CD4-positive, alpha-beta T cell (primary cell): Measurements from ENCODE around the gene MS4A10. TPM values are rescaled to one million over a fixed set of nuclear protein-coding genes. Genes with fewer than 3 reads are reported as not detected.

Experiments used
- ATAC-seq: fragments of 200-7000 bp; cut with Tn5 transposase; one replicate; pipeline ENCODE4 v1.10.0; 2022; ENCODE audit warnings: mild to moderate bottlenecking; ENCODE audit not compliant: poor library complexity
- CTCF ChIA-PET: fragments of 350-600 bp; sonication (Branson Sonifier 250); formaldehyde crosslinking; loops from one replicate; lab custom pipeline; 2021; ENCODE audit warnings: antibody characterized with exemption, inconsistent platforms; lab: Charles Lee
- POLR2A ChIA-PET: fragments of 350-600 bp; sonication (Branson Sonifier 250); formaldehyde crosslinking; loops from one replicate; lab custom pipeline; 2021; ENCODE audit warnings: antibody characterized with exemption, inconsistent platforms; lab: Charles Lee
- DNase-seq, 14 experiments: peaks; one replicate each; pipeline ENCODE4 v3.0.0-alpha.2; 2013 to 2020; ENCODE audit warnings: mixed read lengths in 2 of 14
- H3K27ac ChIP-seq, 2 donors: one replicate each; pipeline versions ENCODE4 v1.5.1 to v1.7.0; 2013; ENCODE audit warnings: low read length in 2 of 2, low read depth in 1 of 2, mild to moderate bottlenecking in 1 of 2
- H3K27me3 ChIP-seq, 2 experiments: 1 replicate in 1 of 2; 2 replicates in 1 of 2; pipeline versions ENCODE4 v1.6.1 to v1.7.0; 2013; ENCODE audit warnings: low read length in 2 of 2, control low read depth in 1 of 2, mild to moderate bottlenecking in 1 of 2, moderate library complexity in 1 of 2; ENCODE audit not compliant: insufficient read depth in 2 of 2, control insufficient read depth in 1 of 2
- H3K36me3 ChIP-seq: one replicate; pipeline ENCODE4 v1.6.1; 2013; ENCODE audit warnings: low read length, control low read depth; ENCODE audit not compliant: insufficient read depth
- H3K4me1 ChIP-seq: one replicate; pipeline ENCODE4 v1.6.1; 2013; ENCODE audit warnings: low read length, control low read depth; ENCODE audit not compliant: insufficient read depth
- H3K4me3 ChIP-seq: one replicate; pipeline ENCODE4 v1.5.1; 2013; ENCODE audit warnings: mild to moderate bottlenecking, low read length, moderate library complexity
- H3K9me3 ChIP-seq, 2 experiments: 1 replicate in 1 of 2; 2 replicates in 1 of 2; pipeline versions ENCODE4 v1.6.1 to v1.7.0; 2013; ENCODE audit warnings: low read length in 2 of 2, mild to moderate bottlenecking in 2 of 2, control low read depth in 1 of 2, moderate library complexity in 1 of 2; ENCODE audit not compliant: control insufficient read depth in 1 of 2, insufficient read depth in 1 of 2
- H3K27ac Mint-ChIP-seq: one replicate; pipeline ENCODE4 v1.8.0; 2020; ENCODE audit warnings: mixed read lengths
- H3K27me3 Mint-ChIP-seq: one replicate; pipeline ENCODE4 v1.8.0; 2021; ENCODE audit warnings: mixed read lengths
- H3K36me3 Mint-ChIP-seq: one replicate; pipeline ENCODE4 v1.8.0; 2021; ENCODE audit warnings: low read depth, mixed read lengths
- H3K4me1 Mint-ChIP-seq: one replicate; pipeline ENCODE4 v1.8.0; 2021; ENCODE audit warnings: low read depth, mixed read lengths
- H3K4me3 Mint-ChIP-seq: one replicate; pipeline ENCODE4 v1.8.0; 2020; ENCODE audit warnings: mild to moderate bottlenecking, mixed read lengths
- H3K9me3 Mint-ChIP-seq: one replicate; pipeline ENCODE4 v1.8.0; 2020; ENCODE audit warnings: mixed read lengths
- intact Hi-C, 2 experiments: fragments of 100-400 bp; cut with DNase I in 1 of 2; cut with micrococcal nuclease in 1 of 2; formaldehyde crosslinking; loops; one replicate each; pipeline versions ENCODE4 v1.15.1 to v1.9.0; 2023 to 2025; cut with DNase I, micrococcal nuclease
- total RNA-seq, 174 experiments: library from RNA in 2 of 174; stranded (reverse) in 2 of 174; gene quantifications; one replicate each; pipeline ENCODE4 v1.2.3 and lab custom pipeline; 2021 to 2026
- TF ChIP-seq, protein P1 (sequence below): fragments of 200-600 bp; IDR thresholded peaks from one replicate; pipeline ENCODE4 v1.8.0; 2022; ENCODE audit warnings: antibody characterized with exemption, mild to moderate bottlenecking

The MS4A10 gene
- total RNA-seq, 2 experiments from 2014 or later: not detected

GRCh38 chr11:60761436-60762190 lies 23.5 kb upstream of the MS4A10 start:
- Histone ChIP-seq H3K27ac (no peak overlapping the region), H3K4me1 (no peaks in the 10 kb centered on the region), H3K4me3 (no peak overlapping the region), H3K9me3 (no peaks in the 10 kb centered on the region), H3K36me3 (no peaks in the 10 kb centered on the region), H3K27me3 (peaks cover 4 to 20% of the 10 kb centered on the region in 2 experiments)
- POLR2A ChIA-PET: no interaction called here
- H3K27ac Mint-ChIP-seq: no peak overlapping the region
- TF ChIP-seq, protein P1, sequence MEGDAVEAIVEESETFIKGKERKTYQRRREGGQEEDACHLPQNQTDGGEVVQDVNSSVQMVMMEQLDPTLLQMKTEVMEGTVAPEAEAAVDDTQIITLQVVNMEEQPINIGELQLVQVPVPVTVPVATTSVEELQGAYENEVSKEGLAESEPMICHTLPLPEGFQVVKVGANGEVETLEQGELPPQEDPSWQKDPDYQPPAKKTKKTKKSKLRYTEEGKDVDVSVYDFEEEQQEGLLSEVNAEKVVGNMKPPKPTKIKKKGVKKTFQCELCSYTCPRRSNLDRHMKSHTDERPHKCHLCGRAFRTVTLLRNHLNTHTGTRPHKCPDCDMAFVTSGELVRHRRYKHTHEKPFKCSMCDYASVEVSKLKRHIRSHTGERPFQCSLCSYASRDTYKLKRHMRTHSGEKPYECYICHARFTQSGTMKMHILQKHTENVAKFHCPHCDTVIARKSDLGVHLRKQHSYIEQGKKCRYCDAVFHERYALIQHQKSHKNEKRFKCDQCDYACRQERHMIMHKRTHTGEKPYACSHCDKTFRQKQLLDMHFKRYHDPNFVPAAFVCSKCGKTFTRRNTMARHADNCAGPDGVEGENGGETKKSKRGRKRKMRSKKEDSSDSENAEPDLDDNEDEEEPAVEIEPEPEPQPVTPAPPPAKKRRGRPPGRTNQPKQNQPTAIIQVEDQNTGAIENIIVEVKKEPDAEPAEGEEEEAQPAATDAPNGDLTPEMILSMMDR: no peak
- ATAC-seq: no peak
- DNase-seq: no peak
- peaks cover 77% of the 10 kb centered on the region for H3K27me3 Mint-ChIP-seq
- CTCF ChIA-PET: no interaction called here
- H3K36me3 Mint-ChIP-seq: no peaks in the 10 kb centered on the region
- no peak overlapping the region for H3K4me3 Mint-ChIP-seq
- intact Hi-C loops: no loop called here
- no peaks in the 10 kb centered on the region for H3K9me3 Mint-ChIP-seq
- no peaks in the 10 kb centered on the region for H3K4me1 Mint-ChIP-seq

- no peaks in the 10 kb centered on the region for H3K4me1 ChIP-seq
- H3K27ac Mint-ChIP-seq: no peak overlapping the region
- peaks cover 70% of the 10 kb centered on the region for H3K27me3 Mint-ChIP-seq
- H3K27ac ChIP-seq: no peak overlapping the region
- no peaks in the 10 kb centered on the region for H3K9me3 Mint-ChIP-seq
- H3K4me3 Mint-ChIP-seq: no peak overlapping the region
- intact Hi-C loops: no loop called here
- CTCF ChIA-PET: interaction anchor here (0.9 kb wide), 1 partner anchor 12 kb away, joined by 3 read pairs; no protein-coding TSS in a partner anchor
- DNase-seq (peak in 1 of 14 experiments; percentile 2), ATAC-seq (no peak)
- no peaks in the 10 kb centered on the region for H3K36me3 ChIP-seq
- POLR2A ChIA-PET: no interaction called here
- no peak overlapping the region for H3K4me3 ChIP-seq
- H3K9me3 ChIP-seq: peaks cover 0 to 4% of the 10 kb centered on the region in 2 experiments
- H3K36me3 Mint-ChIP-seq: no peaks in the 10 kb centered on the region
- H3K4me1 Mint-ChIP-seq: no peaks in the 10 kb centered on the region
- H3K27me3 ChIP-seq: peaks cover 2 to 10% of the 10 kb centered on the region in 2 experiments
- TF ChIP-seq, protein P1: no peak
These were observed 22.1 kb upstream of the MS4A10 start for GRCh38 chr11:60762851-60763691.

GRCh38 chr11:60763692-60764369 lies 21.3 kb upstream of the MS4A10 start:
- DNase-seq (peak in 1 of 14 experiments; percentile 20), ATAC-seq (no peak)
- Mint-ChIP-seq H3K27ac (no peak overlapping the region), H3K4me1 (no peaks in the 10 kb centered on the region), H3K27me3 (peaks cover 63% of the 10 kb centered on the region), H3K9me3 (no peaks in the 10 kb centered on the region), H3K4me3 (no peak overlapping the region), H3K36me3 (no peaks in the 10 kb centered on the region)
- TF ChIP-seq, protein P1: no peak
- Histone ChIP-seq H3K9me3 (peaks cover 0 to 4% of the 10 kb centered on the region in 2 experiments), H3K27ac (no peak overlapping the region), H3K27me3 (peaks cover 2 to 10% of the 10 kb centered on the region in 2 experiments), H3K4me1 (no peaks in the 10 kb centered on the region), H3K36me3 (no peaks in the 10 kb centered on the region), H3K4me3 (no peak overlapping the region)
- POLR2A ChIA-PET: no interaction called here
- intact Hi-C loops: no loop called here
- CTCF ChIA-PET: interaction anchor here (0.9 kb wide), 1 partner anchor 12 kb away, joined by 3 read pairs; no protein-coding TSS in a partner anchor
